Neural progenitor cell (in vitro differentiated cells): ENCODE results near the gene RANBP6.
A peak's percentile ranks its signal among the peaks of the same experiment; 100 is the strongest.

Source experiments
- CTCF ChIP-seq: fragments of 200-600 bp; sonication (generic); IDR thresholded peaks from 2 replicates; pipeline ENCODE4 v1.5.1; 2017; ENCODE audit warnings: antibody characterized with exemption, mild to moderate bottlenecking
- EZH2 ChIP-seq: fragments of 200-600 bp; sonication (generic); IDR thresholded peaks from 2 replicates; pipeline ENCODE4 v1.6.1; 2017; ENCODE audit warnings: antibody characterized with exemption, mild to moderate bottlenecking, moderate library complexity
- EZH2phosphoT487 ChIP-seq: fragments of 200-600 bp; sonication (generic); IDR thresholded peaks from 2 replicates; pipeline ENCODE4 v1.6.1; 2017; ENCODE audit warnings: antibody characterized with exemption

DNA sequence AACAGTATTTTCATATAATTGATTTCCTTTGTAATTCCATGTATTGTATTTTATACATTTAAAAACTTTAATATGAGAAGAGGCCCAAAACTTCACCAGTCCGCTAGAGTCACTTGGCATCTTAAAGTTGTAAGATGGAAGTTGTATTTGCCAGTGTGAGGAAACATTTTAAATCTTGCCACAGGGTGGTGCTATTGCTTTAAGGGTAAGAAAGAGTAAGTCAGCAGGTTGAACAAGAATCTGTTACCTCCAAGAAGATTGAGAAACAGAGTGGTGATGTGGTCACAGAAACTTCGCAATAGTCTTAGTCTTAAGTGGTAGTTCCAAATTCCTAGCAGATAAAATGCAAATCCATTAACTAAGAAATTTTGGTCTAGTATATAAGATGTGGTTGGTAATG is 39.8 kb upstream of the RANBP6 start:
- TF ChIP-seq CTCF (peak; percentile 69), EZH2 (no peak), EZH2phosphoT487 (no peak)
